K562 (cell line): Measurements from ENCODE around the gene PALMD. TPM values are rescaled to one million over a fixed set of nuclear protein-coding genes. Genes with fewer than 3 reads are reported as not detected.

Experiments used
- ADNP ChIP-seq: fragments of 200-800 bp; sonication (Bioruptor generic); IDR thresholded peaks from 2 replicates; pipeline ENCODE4 v1.6.1; 2016; ENCODE audit warnings: missing genetic modification characterization, missing compliant biosample characterization
- CEBPG ChIP-seq, 3 experiments: fragments of 200-800 bp in 1 of 3; sonication (Bioruptor generic) in 1 of 3; sonication (generic) in 1 of 3; formaldehyde crosslinking in 1 of 3; IDR thresholded peaks in 2 of 3; conservative IDR thresholded peaks in 1 of 3; 2 replicates each; pipeline versions ENCODE4 v1.6.1 to v1.8.0; 2016 to 2022; ENCODE audit warnings: missing compliant biosample characterization in 2 of 3, missing genetic modification characterization in 2 of 3, mild to moderate bottlenecking in 1 of 3, missing genetic modification reagents in 1 of 3
- CXXC5 ChIP-seq: fragments of 250-450 bp; sonication (Bioruptor Pico); IDR thresholded peaks from 2 replicates; pipeline ENCODE4 v1.8.0; 2022; ENCODE audit warnings: inconsistent platforms, mild to moderate bottlenecking, moderate library complexity
- FIP1L1 ChIP-seq: fragments of 200-400 bp; formaldehyde crosslinking; IDR thresholded peaks from 2 replicates; pipeline ENCODE4 v1.6.1; 2018; ENCODE audit warnings: mild to moderate bottlenecking, low read depth, low read length; ENCODE audit not compliant: poor library complexity, severe bottlenecking
- GTF2F1 ChIP-seq: IDR thresholded peaks from 2 replicates; pipeline ENCODE4 v1.6.1; 2011; ENCODE audit warnings: low read depth, low read length, improper control_type of control experiment
- IRF2 ChIP-seq: sonication (generic); formaldehyde crosslinking; IDR thresholded peaks from 2 replicates; pipeline ENCODE4 v1.8.1; 2022; ENCODE audit warnings: mild to moderate bottlenecking, missing genetic modification reagents
- KDM5B ChIP-seq: fragments of 200-600 bp; sonication (generic); IDR thresholded peaks from 2 replicates; pipeline ENCODE4 v1.6.1; 2012; ENCODE audit warnings: low read depth, mild to moderate bottlenecking, moderate library complexity, low read length, control low read depth, inconsistent platforms; ENCODE audit not compliant: insufficient replicate concordance
- KLF13 ChIP-seq: fragments of 450-650 bp; IDR thresholded peaks from 2 replicates; pipeline ENCODE4 v1.6.1; 2016; ENCODE audit warnings: missing genetic modification characterization, low read depth, mild to moderate bottlenecking, missing compliant biosample characterization, moderate library complexity, borderline replicate concordance
- MAFK ChIP-seq: IDR thresholded peaks from 2 replicates; pipeline ENCODE4 v1.6.1; 2011; ENCODE audit warnings: low read length, improper control_type of control experiment
- MED1 ChIP-seq: sonication (generic); formaldehyde crosslinking; IDR thresholded peaks from 2 replicates; pipeline ENCODE4 v1.8.1; 2023; ENCODE audit warnings: missing genetic modification reagents, borderline replicate concordance
- NCOA4 ChIP-seq: fragments of 450-650 bp; IDR thresholded peaks from 2 replicates; pipeline ENCODE4 v1.6.1; 2018; ENCODE audit warnings: mild to moderate bottlenecking; ENCODE audit not compliant: partially characterized antibody
- PRMT5 ChIP-seq: sonication (generic); formaldehyde crosslinking; IDR thresholded peaks from 2 replicates; pipeline ENCODE4 v1.5.0; 2020; ENCODE audit warnings: missing genetic modification reagents
- PRPF4 ChIP-seq: fragments of 200-400 bp; formaldehyde crosslinking; IDR thresholded peaks from one replicate; pipeline ENCODE4 v1.6.1; 2017; ENCODE audit warnings: low read length, low read depth, mild to moderate bottlenecking; ENCODE audit not compliant: insufficient read depth, poor library complexity, severe bottlenecking
- RCOR1 ChIP-seq, 2 experiments: IDR thresholded peaks; 2 replicates each; pipeline ENCODE4 v1.6.1; 2012; ENCODE audit warnings: low read depth in 2 of 2, low read length in 2 of 2, borderline replicate concordance in 1 of 2, improper control_type of control experiment in 1 of 2
- RFX1 ChIP-seq: fragments of 450-650 bp; IDR thresholded peaks from 2 replicates; pipeline ENCODE4 v1.6.1; 2016; ENCODE audit warnings: mild to moderate bottlenecking, moderate library complexity
- SMAD4 ChIP-seq: fragments of 250-450 bp; sonication (Bioruptor Pico); conservative IDR thresholded peaks from 2 replicates; pipeline ENCODE4 v1.8.0; 2021; ENCODE audit warnings: inconsistent platforms, mild to moderate bottlenecking, moderate library complexity
- TAF1 ChIP-seq: IDR thresholded peaks from 2 replicates; pipeline ENCODE4 v1.6.1; 2011; ENCODE audit warnings: mild to moderate bottlenecking, low read length, moderate library complexity; ENCODE audit not compliant: insufficient read depth, control insufficient read depth, severe bottlenecking; ENCODE audit errors: extremely low read depth
- ZC3H11A ChIP-seq: IDR thresholded peaks from 2 replicates; pipeline ENCODE4 v1.6.1; 2012; ENCODE audit warnings: low read depth, low read length, improper control_type of control experiment
- ZNF212 ChIP-seq: fragments of 450-650 bp; formaldehyde crosslinking; IDR thresholded peaks from 2 replicates; pipeline ENCODE4 v1.4.0; 2020; ENCODE audit warnings: mild to moderate bottlenecking
- ZNF551 ChIP-seq: fragments of 250-450 bp; sonication (Bioruptor Pico); IDR thresholded peaks from 2 replicates; pipeline ENCODE4 v1.5.0; 2021; ENCODE audit warnings: mild to moderate bottlenecking, moderate library complexity
- polyA plus RNA-seq, 8 experiments: library from polyadenylated mRNA; depleted of rRNA in 4 of 8; stranded (reverse) in 5 of 8; unstranded in 3 of 8; fragments of >200 nt; fragmentation: Nextera tagmentation in 2 of 8; fragmentation: Illumina TruSeq in 1 of 8; extraction: Ambion mirVana in 2 of 8; extraction: Trizol in 1 of 8; gene quantifications; 2 replicates each; pipeline versions ENCODE4 v1.2.1 to v1.2.3, GENCODE V29; 2011 to 2014; ENCODE audit warnings: inconsistent platforms in 1 of 8, missing spikeins in 1 of 8
- total RNA-seq, 7 experiments: library from RNA; depleted of rRNA in 6 of 7; stranded (reverse); fragments of >200 nt in 6 of 7; fragmentation: Illumina TruSeq in 2 of 7; extraction: Trizol in 2 of 7; gene quantifications; 2 replicates each; pipeline versions ENCODE4 v1.2.1 to v1.2.3, GENCODE V29; 2011 to 2021; ENCODE audit warnings: low replicate concordance in 1 of 7
- TF ChIP-seq, protein P1 (sequence below): fragments of 200-800 bp; sonication (Bioruptor generic); IDR thresholded peaks from 2 replicates; pipeline ENCODE4 v1.6.1; 2017; ENCODE audit warnings: missing genetic modification characterization, missing compliant biosample characterization
- TF ChIP-seq, protein P2 (sequence below): IDR thresholded peaks from 3 replicates; pipeline ENCODE4 v1.6.1; 2011; ENCODE audit warnings: borderline replicate concordance, mild to moderate bottlenecking, moderate library complexity; ENCODE audit not compliant: insufficient read length; ENCODE audit errors: extremely low read depth
- TF ChIP-seq, protein P3 (sequence below): fragments of 450-650 bp; IDR thresholded peaks from 2 replicates; pipeline ENCODE4 v1.6.1; 2016; ENCODE audit warnings: missing biosample characterization, missing genetic modification characterization

PALMD gene
- total and polyA plus RNA-seq, 9 of the 15 experiments (the other 6 are each of a cell fraction or from before 2014, with no cell fraction given), result 2.7 to 13.5 (median 5.4) TPM

DNA sequence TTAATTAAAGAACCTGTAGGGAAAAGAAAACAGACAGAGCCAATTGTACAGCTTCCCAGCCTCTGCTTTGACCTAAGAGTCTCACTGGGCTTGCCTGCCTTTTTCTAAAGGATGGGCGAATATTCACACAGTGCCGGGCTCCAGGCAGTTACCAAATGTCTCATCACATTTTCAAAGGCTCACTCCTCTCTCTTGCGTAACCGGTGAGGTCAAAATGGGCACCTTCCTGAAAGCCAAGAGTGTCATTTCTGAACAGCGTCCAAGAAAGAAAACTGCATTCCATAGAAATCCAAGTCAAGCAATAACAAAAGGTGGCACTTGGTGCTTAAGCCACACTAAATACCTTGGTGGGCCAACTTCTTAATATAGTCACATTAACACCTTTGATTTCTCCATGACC is 710 bp upstream of the PALMD start (continued):
- TF ChIP-seq CEBPG (CRISPR knock-in tag; IDR thresholded peaks at IDR 0.05) (peak; percentile 82), CEBPG (tag; conservative IDR thresholded peaks at IDR 0.05 in 1 of 2, IDR thresholded peaks at IDR 0.05 in 1 of 2) (peak; percentile 93 to 96), NCOA4 (no peak), MED1 (CRISPR knock-in tag) (no peak), IRF2 (CRISPR knock-in tag) (no peak), TAF1 (no peak), KLF13 (tag) (no peak), SMAD4 (peak; percentile 6; the same call in 1 of the 2 replicates), ZC3H11A (no peak), GTF2F1 (no peak), ADNP (tag) (no peak), PRMT5 (CRISPR knock-in tag) (no peak), RCOR1 (IDR thresholded peaks at IDR 0.05; ENCODE audit: borderline replicate concordance in 1 of 2, low read depth in 2 of 2, low read length in 2 of 2) (peak in 1 of 2 experiments; percentile 2; a peak in 1 of 4 replicates), PRPF4 (no peak), ZNF212 (CRISPR knock-in tag) (no peak), ZNF551 (CRISPR knock-in tag) (no peak), RFX1 (no peak), KDM5B (no peak), MAFK (no peak), CXXC5 (CRISPR knock-in tag) (peak; percentile 19; the same call in 1 of the 2 replicates), FIP1L1 (no peak)
- TF ChIP-seq, protein P1, sequence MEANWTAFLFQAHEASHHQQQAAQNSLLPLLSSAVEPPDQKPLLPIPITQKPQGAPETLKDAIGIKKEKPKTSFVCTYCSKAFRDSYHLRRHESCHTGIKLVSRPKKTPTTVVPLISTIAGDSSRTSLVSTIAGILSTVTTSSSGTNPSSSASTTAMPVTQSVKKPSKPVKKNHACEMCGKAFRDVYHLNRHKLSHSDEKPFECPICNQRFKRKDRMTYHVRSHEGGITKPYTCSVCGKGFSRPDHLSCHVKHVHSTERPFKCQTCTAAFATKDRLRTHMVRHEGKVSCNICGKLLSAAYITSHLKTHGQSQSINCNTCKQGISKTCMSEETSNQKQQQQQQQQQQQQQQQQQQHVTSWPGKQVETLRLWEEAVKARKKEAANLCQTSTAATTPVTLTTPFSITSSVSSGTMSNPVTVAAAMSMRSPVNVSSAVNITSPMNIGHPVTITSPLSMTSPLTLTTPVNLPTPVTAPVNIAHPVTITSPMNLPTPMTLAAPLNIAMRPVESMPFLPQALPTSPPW, result no peak
- TF ChIP-seq, protein P2, sequence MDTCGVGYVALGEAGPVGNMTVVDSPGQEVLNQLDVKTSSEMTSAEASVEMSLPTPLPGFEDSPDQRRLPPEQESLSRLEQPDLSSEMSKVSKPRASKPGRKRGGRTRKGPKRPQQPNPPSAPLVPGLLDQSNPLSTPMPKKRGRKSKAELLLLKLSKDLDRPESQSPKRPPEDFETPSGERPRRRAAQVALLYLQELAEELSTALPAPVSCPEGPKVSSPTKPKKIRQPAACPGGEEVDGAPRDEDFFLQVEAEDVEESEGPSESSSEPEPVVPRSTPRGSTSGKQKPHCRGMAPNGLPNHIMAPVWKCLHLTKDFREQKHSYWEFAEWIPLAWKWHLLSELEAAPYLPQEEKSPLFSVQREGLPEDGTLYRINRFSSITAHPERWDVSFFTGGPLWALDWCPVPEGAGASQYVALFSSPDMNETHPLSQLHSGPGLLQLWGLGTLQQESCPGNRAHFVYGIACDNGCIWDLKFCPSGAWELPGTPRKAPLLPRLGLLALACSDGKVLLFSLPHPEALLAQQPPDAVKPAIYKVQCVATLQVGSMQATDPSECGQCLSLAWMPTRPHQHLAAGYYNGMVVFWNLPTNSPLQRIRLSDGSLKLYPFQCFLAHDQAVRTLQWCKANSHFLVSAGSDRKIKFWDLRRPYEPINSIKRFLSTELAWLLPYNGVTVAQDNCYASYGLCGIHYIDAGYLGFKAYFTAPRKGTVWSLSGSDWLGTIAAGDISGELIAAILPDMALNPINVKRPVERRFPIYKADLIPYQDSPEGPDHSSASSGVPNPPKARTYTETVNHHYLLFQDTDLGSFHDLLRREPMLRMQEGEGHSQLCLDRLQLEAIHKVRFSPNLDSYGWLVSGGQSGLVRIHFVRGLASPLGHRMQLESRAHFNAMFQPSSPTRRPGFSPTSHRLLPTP, result no peak
- TF ChIP-seq, protein P3, sequence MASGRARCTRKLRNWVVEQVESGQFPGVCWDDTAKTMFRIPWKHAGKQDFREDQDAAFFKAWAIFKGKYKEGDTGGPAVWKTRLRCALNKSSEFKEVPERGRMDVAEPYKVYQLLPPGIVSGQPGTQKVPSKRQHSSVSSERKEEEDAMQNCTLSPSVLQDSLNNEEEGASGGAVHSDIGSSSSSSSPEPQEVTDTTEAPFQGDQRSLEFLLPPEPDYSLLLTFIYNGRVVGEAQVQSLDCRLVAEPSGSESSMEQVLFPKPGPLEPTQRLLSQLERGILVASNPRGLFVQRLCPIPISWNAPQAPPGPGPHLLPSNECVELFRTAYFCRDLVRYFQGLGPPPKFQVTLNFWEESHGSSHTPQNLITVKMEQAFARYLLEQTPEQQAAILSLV (tag), result peak; percentile 74
